ENCODE data around the gene PPTC7. TPM values are rescaled to one million over a fixed set of nuclear protein-coding genes. Genes with fewer than 3 reads are reported as not detected.

Gene PPTC7
- total RNA-seq, 4 donors from 2014 or later, result 3.6 to 34.1 (median 21.1) TPM

DNA sequence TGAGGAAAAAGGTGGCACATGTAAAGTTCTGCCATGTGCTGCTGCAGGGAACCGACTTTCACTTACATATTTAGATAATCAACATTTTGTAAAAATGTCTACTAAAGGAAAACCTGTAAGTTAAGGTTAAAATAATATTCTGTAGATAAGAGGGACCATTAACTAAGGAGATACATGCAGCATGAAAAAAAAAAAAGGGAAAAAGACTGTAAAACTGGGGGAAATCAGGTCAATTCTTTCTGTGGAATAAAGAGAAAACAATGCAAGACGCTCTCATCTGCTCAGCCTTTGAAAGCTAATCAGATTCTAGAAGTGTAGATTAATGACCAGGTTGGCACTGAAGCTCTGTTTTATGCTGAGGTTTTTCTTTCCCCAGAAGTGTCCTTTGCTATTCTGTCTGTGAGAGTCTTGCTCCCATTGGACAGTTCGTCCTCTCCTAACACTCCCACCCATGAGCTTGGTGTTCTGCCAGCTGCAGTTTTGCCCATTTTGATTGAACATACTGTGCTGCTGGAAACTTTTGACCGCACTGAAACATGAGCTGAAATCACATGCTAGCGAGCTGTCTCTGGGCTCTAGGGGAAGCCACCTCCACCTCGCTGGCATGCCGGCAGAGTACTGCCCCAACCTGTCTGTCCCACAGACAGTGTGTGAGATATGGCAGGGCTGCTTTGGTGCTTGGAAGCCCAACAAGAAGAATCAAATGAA is 39.7 kb downstream of the PPTC7 start:
- peak; percentile 94 to 96 for DNase-seq
- H3K27ac ChIP-seq, result peak overlapping the region; percentile 83 to 84
- intact Hi-C loops (cut with DNase I; ENCODE audit: low total_unique reads), result no loop called here
- no peaks in the 10 kb centered on the region for H3K27me3 ChIP-seq
- TF ChIP-seq POLR2A (IDR thresholded peaks at IDR 0.05) (no peak), CTCF (IDR thresholded peaks at IDR 0.05) (no peak)
- no peaks in the 10 kb centered on the region for H3K9me3 ChIP-seq
- H3K4me1 ChIP-seq, result peaks cover 0 to 7% of the 10 kb centered on the region in 2 donors
- H3K36me3 ChIP-seq, result no peaks in the 10 kb centered on the region
- no peak overlapping the region for H3K4me3 ChIP-seq

- Histone ChIP-seq H3K27ac (no peak overlapping the region), H3K9me3 (no peaks in the 10 kb centered on the region), H3K4me3 (no peak overlapping the region), H3K27me3 (no peaks in the 10 kb centered on the region), H3K4me1 (peaks cover 0 to 7% of the 10 kb centered on the region in 2 donors), H3K36me3 (no peaks in the 10 kb centered on the region)
- no peak for DNase-seq
- TF ChIP-seq POLR2A (IDR thresholded peaks at IDR 0.05) (no peak), CTCF (IDR thresholded peaks at IDR 0.05) (no peak)
- intact Hi-C loops (cut with DNase I; ENCODE audit: low total_unique reads), result no loop called here
Measured at GRCh38 chr12:110540048-110540447, 43.1 kb downstream of the PPTC7 start.

- intact Hi-C loops (cut with DNase I; ENCODE audit: low total_unique reads), result no loop called here
- no peak for DNase-seq
- no peak overlapping the region for H3K4me3 ChIP-seq
- no peaks in the 10 kb centered on the region for H3K27me3 ChIP-seq
- H3K36me3 ChIP-seq, result no peaks in the 10 kb centered on the region
- peaks cover 0 to 7% of the 10 kb centered on the region in 2 donors for H3K4me1 ChIP-seq
- no peak overlapping the region for H3K27ac ChIP-seq
- TF ChIP-seq CTCF (IDR thresholded peaks at IDR 0.05) (no peak), POLR2A (IDR thresholded peaks at IDR 0.05) (no peak)
- no peaks in the 10 kb centered on the region for H3K9me3 ChIP-seq
Measured at GRCh38 chr12:110538869-110539622, 44.1 kb downstream of the PPTC7 start.

DNA sequence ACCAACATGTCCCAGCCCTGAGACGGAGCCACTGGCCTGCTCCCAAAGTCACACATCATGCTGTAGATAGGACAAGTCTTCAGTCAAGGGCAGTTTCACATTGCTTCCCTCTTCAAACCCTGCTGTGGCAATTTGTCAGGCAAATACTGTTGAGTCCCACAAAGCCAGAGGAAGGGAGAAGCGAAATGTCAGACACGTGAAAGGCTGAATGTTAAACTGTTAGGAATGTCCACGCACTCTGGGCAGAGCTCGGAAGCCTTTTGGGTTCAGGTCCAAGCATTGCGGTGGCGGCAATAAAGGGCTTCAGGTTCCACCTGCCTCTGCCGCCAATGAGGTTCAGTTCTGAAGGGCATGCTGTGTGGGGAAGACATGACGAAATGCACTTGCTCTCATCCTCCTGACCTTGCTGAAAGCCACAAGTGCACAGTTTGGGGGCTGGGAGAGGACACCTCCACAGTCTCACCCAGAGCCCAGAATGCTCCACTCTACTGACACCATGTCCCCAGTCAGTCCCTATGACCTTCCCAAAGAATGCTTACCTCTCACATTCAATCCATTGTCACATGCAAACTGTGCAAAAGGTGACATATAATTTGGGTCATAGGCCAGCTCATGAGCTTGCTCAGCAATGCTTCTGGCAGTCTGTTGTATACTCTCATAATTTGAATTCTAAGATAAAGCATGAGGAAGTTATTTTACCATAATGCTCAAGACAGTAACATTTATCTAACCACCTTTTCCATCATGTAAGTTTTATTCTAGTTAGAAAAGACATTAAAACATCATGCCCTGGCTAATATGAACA is 45.3 kb downstream of the PPTC7 start:
- Histone ChIP-seq H3K27me3 (no peaks in the 10 kb centered on the region), H3K27ac (no peak overlapping the region), H3K36me3 (no peaks in the 10 kb centered on the region), H3K4me1 (peaks cover 0 to 2% of the 10 kb centered on the region in 2 donors), H3K4me3 (no peak overlapping the region), H3K9me3 (no peaks in the 10 kb centered on the region)
- DNase-seq, result no peak
- no peak for TF ChIP-seq POLR2A (IDR thresholded peaks at IDR 0.05)
- no peak for TF ChIP-seq CTCF (IDR thresholded peaks at IDR 0.05)
- intact Hi-C loops (cut with DNase I; ENCODE audit: low total_unique reads), result no loop called here

All from uterus (tissue), 4 donors.